Measurements from ENCODE around the gene PCCA.
"Not testable (repeated sequence)": the region's sequence is repeated elsewhere in the genome, so short reads cannot be mapped to it uniquely, and the experiment has no call there.

Gene PCCA

DNA sequence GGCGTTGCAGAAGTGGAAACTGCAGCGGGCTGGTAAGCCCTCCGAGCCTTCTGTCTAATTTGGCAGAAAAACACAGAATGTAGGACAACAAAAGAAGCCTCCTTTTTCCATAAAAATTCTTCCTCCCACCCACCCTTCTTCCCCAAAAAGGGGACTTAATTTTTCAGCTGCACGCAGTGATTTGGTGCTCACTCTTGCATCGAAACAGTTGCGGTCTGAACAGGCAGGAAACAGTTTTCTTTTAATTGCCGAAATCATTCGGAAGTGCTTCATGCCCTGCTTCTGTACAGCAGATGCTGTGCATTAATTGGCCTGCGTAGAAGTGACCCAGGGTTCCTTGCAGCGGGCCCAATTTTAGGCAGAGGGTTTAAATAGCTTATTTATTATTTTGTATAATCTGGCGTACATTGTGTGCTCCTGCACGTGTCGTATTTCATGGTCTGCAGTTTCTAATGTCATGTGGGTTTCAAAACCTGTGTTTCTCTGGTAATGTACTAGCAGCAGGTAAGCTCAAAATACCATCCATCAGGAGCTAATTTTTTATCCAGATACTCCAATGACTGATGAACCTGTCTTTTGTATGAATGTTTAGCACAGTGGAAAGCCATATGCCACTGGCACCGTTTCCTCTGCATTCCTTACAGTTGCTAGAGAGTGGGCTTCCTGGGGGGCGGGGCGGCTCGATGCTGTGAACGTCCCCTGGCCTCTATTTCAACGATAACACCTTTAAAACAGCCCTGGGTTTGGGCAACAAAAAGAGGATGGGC, 433.1 kb downstream of the PCCA start:
- FAIRE-seq (no peak), DNase-seq (ENCODE audit: insufficient read length) (no peak)
- no peak for TF ChIP-seq TAF1 (IDR thresholded peaks at IDR 0.05; ENCODE audit: borderline replicate concordance, low read depth, low read length)
- TF ChIP-seq POLR2AphosphoS5 (IDR thresholded peaks at IDR 0.05; ENCODE audit: low read depth, low read length): no peak
- no peak for TF ChIP-seq POLR2A (IDR thresholded peaks at IDR 0.05; ENCODE audit: low read depth, low read length)

DNA sequence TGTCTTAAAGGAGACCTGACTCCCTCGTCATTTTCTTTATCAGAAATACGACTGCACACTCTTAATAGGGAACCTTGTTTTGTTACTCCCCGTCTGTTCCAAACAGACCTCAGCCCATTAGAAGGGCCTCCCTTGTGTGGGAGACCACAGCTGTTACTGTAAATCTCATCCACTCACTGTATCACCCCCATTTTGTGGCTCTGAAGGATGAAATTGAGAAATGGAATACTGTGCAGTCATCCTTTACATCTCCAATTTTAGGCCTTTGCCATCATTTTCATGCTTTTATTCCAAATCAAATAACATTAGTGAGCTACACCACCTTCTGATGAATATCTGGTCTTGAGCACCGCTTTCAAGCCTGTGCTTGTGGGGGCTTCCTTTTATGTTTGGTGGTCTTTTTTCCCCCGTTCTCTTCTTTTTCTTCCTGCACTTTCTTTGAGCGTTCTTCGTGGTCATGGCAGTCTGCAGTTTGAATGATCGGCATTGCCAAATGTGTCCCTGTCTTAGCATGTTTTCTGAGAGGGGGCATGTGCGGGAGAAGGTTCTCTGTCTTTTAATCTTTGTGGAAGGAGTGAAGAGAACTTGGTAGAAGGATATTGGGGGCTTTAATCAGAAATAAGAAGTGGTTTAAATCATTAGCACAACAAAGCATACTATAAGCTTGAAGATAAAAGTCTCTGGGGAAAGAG, 433.9 kb downstream of the PCCA start:
- FAIRE-seq: no peak
- TF ChIP-seq POLR2A (IDR thresholded peaks at IDR 0.05; ENCODE audit: low read depth, low read length): no peak
- no peak for TF ChIP-seq TAF1 (IDR thresholded peaks at IDR 0.05; ENCODE audit: borderline replicate concordance, low read depth, low read length)
- TF ChIP-seq POLR2AphosphoS5 (IDR thresholded peaks at IDR 0.05; ENCODE audit: low read depth, low read length): no peak
- DNase-seq (ENCODE audit: insufficient read length): no peak

DNA sequence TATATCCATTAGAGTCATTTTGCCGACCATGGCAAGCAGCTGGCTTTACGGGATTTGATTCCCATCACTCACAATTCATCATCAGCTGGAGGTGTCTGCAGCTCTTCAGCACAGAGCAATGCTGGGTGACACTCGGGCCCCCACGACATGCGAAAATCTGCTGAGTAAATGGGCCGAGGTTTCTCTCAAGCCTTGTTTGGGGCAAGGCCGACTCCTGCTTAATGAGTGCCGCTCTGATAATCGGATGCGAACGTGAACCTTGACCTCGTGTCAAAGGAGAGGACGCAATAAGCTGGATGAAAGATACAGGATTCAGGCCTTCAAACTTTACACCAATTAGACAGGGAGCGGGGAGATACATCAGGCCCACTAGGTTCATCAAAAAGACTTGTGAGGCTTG, 434.5 kb downstream of the PCCA start:
- no peak for FAIRE-seq
- no peak for DNase-seq (ENCODE audit: insufficient read length)
- TF ChIP-seq TAF1 (IDR thresholded peaks at IDR 0.05; ENCODE audit: borderline replicate concordance, low read depth, low read length): no peak
- no peak for TF ChIP-seq POLR2AphosphoS5 (IDR thresholded peaks at IDR 0.05; ENCODE audit: low read depth, low read length)
- TF ChIP-seq POLR2A (IDR thresholded peaks at IDR 0.05; ENCODE audit: low read depth, low read length): no peak

DNA sequence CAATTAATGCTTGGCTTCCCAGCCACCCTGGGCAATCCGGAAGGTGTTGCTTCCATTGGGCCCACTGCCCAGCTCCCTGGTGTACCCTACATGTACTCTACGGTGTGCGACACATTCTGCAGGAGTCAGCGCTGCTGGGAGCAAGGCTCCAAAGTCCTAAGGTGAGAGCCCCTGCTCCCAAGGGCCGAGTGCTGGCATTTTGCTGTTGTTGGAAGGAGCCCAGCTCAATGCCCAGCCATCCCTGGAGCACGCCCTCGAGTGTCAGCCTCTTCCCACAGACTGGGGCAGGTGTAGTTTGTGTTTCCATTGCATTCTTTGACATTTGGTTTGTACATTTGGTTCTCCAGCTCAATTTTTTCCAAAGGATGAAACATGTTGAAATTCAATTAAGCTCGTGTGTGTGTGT, 435.1 kb downstream of the PCCA start:
- DNase-seq (ENCODE audit: insufficient read length) (no peak), FAIRE-seq (no peak)
- no peak for TF ChIP-seq POLR2AphosphoS5 (IDR thresholded peaks at IDR 0.05; ENCODE audit: low read depth, low read length)

DNA sequence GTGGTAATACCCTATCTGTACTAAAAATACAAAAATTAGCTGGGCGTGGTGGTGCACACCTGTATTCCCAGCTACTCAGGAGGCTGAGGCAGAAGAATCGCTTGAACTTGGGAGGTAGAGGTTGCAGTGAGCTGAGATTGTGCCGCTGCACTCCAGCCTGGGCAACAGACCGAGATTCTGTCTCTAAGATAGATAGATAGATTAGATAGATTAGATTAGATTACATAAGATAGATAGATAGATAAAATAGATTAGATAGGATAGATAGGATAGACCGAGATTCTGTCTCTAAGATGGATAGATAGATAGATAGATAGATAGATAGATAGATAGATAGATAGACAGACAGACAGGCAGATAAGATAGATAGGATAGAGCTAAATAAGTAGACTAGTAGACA, 435.8 kb downstream of the PCCA start:
- FAIRE-seq: not testable (repeated sequence)

DNA sequence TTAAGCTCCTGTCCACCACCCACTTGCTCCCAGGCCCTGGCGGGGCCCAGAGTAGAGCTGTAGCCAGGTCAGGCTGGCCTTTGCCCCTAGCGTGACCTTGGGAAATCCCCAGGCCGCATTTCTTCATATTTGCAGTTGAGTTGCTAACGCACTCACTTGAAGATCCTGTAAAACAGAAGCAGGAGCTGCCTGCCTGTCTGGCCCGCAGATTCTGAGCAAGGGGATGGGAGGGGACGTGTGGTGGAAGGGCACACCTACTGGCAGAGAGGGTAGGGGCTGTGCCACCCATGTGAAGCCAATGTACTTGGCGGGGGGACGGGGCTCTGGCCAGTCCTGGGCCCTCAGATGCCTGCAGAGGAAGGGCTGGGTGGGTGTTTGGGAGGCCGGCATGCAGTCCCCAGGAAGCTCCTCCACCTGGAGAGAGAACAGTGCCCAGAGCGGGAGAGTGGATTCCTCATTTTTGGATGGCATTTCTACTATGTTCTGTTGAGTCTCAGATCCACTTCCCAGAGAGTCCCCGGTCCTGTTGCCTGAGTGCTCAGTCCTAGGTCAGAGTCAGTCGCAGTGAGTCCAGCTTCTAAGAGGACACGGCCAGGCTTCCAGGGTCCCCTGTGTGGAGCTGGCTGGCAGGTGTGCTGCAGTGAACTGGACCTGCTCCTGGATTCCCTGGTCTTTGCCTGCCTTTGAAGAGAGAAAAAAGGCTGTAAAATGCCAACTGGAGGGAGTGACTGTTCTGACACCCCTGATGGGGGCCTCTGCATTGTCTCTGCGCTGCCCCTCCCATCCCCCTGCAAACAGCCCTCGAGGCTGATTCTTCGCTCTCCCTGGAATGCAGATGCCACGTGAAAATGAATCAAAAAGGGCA, 436.8 kb downstream of the PCCA start:
- FAIRE-seq (no peak), DNase-seq (ENCODE audit: insufficient read length) (no peak)
- TF ChIP-seq POLR2AphosphoS5 (IDR thresholded peaks at IDR 0.05; ENCODE audit: low read depth, low read length) (no peak), POLR2A (IDR thresholded peaks at IDR 0.05; ENCODE audit: low read depth, low read length) (no peak), TAF1 (IDR thresholded peaks at IDR 0.05; ENCODE audit: borderline replicate concordance, low read depth, low read length) (no peak)

More for the DNA sequence above, 435.8 kb downstream of the PCCA start:
- DNase-seq (ENCODE audit: insufficient read length): not testable (repeated sequence)

DNA sequence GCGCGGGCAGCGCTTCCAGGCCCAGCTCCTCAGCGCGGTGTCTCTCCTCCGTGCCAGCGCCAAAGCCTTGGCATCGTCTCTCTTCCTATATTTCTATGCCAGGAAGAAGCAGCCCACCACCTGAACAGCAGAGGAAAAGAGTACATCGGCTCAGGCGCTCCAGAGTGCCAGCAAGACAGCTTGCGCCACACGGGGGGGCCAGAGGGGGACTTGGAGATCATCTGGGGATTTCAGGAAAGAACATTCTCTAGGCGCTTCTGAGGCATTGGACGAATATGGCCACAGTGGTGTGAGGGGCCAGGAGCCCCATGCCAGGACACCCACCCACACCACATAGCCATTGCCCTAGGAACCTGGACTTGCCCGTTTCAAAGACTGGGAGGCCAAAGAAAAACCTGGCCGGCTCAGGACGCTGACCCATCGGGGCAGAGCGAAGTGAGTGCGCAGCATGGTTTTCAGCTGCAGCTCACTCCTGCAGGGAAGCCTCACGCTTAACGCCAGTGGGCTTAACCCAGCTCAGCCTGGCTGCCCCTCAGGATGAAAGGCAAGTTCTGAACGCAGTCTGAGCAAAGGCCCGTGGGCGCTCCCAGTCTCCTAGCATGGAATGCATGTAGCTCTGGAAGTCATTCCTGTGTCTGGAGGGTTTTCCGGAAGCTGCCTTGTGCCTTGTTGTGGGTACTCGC, 437.6 kb downstream of the PCCA start:
- TF ChIP-seq TAF1 (IDR thresholded peaks at IDR 0.05; ENCODE audit: borderline replicate concordance, low read depth, low read length) (no peak), POLR2A (IDR thresholded peaks at IDR 0.05; ENCODE audit: low read depth, low read length) (no peak), POLR2AphosphoS5 (IDR thresholded peaks at IDR 0.05; ENCODE audit: low read depth, low read length) (no peak)
- no peak for FAIRE-seq
- no peak for DNase-seq (ENCODE audit: insufficient read length)

DNA sequence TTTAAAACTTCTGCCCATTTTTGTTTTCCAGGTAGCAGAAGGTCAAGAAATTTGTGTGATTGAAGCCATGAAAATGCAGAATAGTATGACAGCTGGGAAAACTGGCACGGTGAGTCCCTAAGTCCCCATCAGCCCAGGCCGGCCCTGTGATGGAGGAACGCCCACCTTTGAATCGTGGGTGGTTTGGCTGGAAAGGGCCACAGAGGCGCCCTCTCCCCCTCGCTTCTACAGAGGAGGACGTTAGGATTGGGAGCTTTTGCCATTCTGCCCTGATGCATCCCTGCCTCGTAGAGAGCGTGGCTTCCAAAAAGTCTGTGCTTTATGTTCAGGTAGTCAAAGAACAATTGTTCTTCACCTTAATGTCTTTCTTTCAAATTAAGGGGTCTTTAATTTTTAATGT, 438.8 kb downstream of the PCCA start:
- DNase-seq (ENCODE audit: insufficient read length) (no peak), FAIRE-seq (no peak)
- TF ChIP-seq POLR2AphosphoS5 (IDR thresholded peaks at IDR 0.05; ENCODE audit: low read depth, low read length) (no peak), POLR2A (IDR thresholded peaks at IDR 0.05; ENCODE audit: low read depth, low read length) (no peak), TAF1 (IDR thresholded peaks at IDR 0.05; ENCODE audit: borderline replicate concordance, low read depth, low read length) (no peak)

DNA sequence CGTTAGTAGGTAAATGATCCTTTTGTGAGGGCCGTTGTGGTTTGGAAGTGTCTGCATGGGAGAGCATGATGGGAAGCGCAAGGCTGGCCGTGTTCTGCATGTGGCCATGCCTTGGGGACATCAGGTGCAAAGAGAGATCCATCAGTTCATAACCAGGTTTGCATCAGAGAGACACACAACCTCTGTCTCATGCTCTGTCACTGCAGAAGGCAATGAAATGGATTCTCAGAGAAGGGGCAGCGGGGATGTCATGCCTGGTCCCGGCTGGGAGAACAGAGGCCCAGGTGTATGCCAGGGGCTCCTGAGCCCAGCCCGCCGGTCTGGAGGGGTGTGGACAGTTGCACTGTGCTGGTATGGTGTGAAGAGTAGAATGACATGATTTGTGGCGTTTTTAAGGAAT, 439.5 kb downstream of the PCCA start:
- no peak for TF ChIP-seq POLR2AphosphoS5 (IDR thresholded peaks at IDR 0.05; ENCODE audit: low read depth, low read length)
- DNase-seq (ENCODE audit: insufficient read length) (no peak), FAIRE-seq (no peak)

DNA sequence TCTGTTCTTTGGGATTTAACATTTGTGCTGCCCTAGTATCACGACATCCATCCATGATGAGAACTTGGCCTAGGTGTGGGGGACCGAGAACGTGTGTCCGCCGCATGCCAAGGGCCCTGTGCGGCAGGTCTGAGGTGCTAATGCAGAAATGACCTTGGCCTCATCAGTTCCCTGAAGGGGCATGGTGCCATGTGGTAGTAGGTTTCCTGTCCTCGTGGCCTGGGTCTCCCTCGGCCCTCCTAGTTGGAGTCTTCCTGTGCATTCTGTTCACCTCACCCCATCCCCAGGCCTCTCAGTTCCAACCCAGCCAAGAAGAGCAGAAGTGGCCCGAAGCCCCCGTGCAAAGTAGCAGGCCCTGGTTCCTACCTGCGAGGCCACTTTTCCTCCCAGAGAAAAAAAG, 439.9 kb downstream of the PCCA start:
- FAIRE-seq: no peak

DNA sequence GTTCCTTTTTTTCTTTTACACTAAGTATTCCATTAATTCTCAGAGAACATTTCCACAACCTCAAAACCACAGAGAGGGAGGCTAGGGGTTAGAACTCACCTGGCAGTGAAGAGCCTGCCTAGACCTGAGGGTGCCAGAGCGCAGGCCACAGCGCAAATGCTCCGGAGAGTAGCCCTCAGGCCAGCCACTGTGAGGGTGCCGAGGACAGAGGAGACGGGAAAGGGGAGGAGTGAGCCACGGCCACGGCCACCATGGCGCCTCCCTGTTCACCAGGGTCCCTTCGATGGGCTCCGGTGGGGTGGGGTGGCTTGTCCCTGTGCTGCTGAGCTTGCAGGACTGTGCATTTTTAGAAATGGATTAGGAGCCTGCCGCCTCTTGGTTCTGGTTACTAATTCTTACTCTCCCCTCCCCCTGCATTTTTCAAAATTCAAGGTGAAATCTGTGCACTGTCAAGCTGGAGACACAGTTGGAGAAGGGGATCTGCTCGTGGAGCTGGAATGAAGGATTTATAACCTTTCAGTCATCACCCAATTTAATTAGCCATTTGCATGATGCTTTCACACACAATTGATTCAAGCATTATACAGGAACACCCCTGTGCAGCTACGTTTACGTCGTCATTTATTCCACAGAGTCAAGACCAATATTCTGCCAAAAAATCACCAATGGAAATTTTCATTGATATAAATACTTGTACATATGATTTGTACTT, 440.9 kb downstream of the PCCA start:
- DNase-seq (ENCODE audit: insufficient read length) (no peak), FAIRE-seq (no peak)

More for the DNA sequence above, 439.9 kb downstream of the PCCA start:
- no peak for DNase-seq (ENCODE audit: insufficient read length)
- TF ChIP-seq POLR2A (IDR thresholded peaks at IDR 0.05; ENCODE audit: low read depth, low read length): no peak
- no peak for TF ChIP-seq POLR2AphosphoS5 (IDR thresholded peaks at IDR 0.05; ENCODE audit: low read depth, low read length)
- TF ChIP-seq TAF1 (IDR thresholded peaks at IDR 0.05; ENCODE audit: borderline replicate concordance, low read depth, low read length): no peak

More for the DNA sequence above, 440.9 kb downstream of the PCCA start:
- TF ChIP-seq POLR2AphosphoS5 (IDR thresholded peaks at IDR 0.05; ENCODE audit: low read depth, low read length) (no peak), TAF1 (IDR thresholded peaks at IDR 0.05; ENCODE audit: borderline replicate concordance, low read depth, low read length) (no peak), POLR2A (IDR thresholded peaks at IDR 0.05; ENCODE audit: low read depth, low read length) (no peak)

Measured in GM12892 (cell line).